ENCODE results near the gene FASN.

FASN gene

DNA sequence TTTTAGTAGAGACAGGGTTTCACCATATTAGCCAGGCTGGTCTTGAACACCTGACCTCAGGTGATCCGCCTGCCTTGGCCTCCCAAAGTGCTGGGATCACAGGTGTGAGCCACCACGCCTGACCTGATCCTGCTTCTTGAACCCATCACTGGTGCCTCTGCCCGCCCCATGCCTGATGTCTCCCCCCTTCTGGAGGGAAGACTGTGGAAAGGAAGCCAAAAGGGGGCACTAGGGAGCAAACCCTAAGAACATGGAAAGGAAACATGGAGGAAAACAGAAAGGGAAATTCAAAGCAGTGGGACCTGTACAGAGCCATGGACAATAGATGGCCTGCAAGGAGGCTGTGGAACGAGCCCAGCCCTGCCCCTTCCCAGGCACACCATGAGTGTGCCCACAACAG is 31.1 kb upstream of the FASN start:
- TF ChIP-seq CTCF (IDR thresholded peaks at IDR 0.05; ENCODE audit: borderline replicate concordance, insufficient read depth, low read depth, low read length) = no peak
- H3K4me3 ChIP-seq (ENCODE audit: low read depth, low read length) = no peak overlapping the region

DNA sequence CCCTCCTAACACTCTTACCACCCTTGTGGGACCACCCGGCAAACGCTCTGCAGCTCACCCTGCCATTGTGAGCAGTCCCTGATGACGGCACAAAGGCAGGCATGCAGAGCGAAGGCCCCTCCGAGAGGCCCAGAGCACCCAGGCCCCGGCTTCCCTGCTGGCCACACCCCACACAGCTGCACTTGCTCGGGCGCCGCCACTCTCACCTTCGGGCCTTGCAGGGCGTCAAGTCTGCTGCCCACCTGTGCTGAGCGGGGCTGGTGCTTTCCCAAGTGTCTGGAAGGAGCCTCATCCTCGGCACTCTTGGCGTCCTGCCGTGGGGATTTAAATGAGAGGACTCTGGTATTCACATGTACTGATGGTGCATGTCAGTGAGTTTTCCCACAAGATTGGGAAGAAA is 30.3 kb upstream of the FASN start:
- TF ChIP-seq CTCF (IDR thresholded peaks at IDR 0.05; ENCODE audit: borderline replicate concordance, insufficient read depth, low read depth, low read length) = no peak
- no peak overlapping the region for H3K4me3 ChIP-seq (ENCODE audit: low read depth, low read length)

- no peak overlapping the region for H3K4me3 ChIP-seq (ENCODE audit: low read depth, low read length)
- TF ChIP-seq CTCF (IDR thresholded peaks at IDR 0.05; ENCODE audit: borderline replicate concordance, insufficient read depth, low read depth, low read length) = no peak
These were observed 29.7 kb upstream of the FASN start for GRCh38 chr17:82127704-82128103.

DNA sequence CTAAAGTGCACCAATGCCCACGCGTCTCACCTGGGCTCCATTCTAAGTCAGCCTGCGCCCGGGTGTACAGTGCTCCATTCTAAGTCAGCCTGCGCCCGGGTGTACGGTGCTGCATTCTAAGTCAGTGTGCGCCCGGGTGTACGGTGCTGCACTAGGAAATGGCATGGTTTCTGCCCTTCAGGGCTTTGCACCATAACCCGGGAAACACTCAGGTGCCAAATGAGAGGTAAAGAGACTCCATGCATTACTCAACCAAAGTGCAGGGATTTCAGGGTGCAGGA is 29.2 kb upstream of the FASN start:
- H3K4me3 ChIP-seq (ENCODE audit: low read depth, low read length) = no peak overlapping the region
- TF ChIP-seq CTCF (IDR thresholded peaks at IDR 0.05; ENCODE audit: borderline replicate concordance, insufficient read depth, low read depth, low read length) = no peak

DNA sequence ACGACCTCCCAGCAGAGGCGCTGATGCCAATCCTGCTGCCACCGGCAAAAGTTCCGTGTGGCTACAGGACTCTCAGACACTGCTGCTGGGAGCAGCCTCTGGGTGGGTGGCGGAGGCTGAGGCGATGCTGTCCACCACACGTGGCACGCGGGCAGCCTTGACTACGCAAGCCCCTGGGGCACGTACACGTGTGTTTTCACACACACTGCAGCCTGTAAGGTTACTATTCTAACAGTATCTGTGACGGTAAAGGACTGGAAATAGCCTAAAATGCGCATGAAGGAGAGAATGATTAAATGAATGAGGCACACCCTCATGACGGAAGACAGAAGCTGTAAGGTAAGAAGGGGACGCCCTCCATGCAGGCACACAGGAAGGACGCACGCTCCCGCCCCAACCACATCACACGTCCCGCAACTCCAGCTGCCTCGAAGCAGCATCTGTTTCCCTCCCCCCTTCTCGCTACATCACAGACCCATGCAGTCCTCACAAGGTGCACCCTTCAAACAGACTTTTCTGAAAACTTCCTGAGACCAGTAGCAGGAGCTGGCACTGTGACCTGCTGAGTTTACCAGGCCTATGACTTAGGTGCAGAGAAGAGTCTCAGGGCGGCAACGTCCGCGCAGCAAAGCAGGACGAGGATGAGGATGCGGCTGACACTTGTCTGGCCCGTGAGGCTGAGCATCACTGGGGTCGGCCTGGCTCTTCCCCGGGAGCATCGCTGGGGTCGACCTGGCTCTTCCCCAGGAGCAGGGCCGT is 28.7 kb upstream of the FASN start:
- H3K4me3 ChIP-seq (ENCODE audit: low read depth, low read length) = no peak overlapping the region
- TF ChIP-seq CTCF (IDR thresholded peaks at IDR 0.05; ENCODE audit: borderline replicate concordance, insufficient read depth, low read depth, low read length) = no peak

GRCh38 chr17:82124101-82124500 is 26.1 kb upstream of the FASN start:
- no peak overlapping the region for H3K4me3 ChIP-seq (ENCODE audit: low read depth, low read length)
- TF ChIP-seq CTCF (IDR thresholded peaks at IDR 0.05; ENCODE audit: borderline replicate concordance, insufficient read depth, low read depth, low read length) = no peak

Data from GM12875 (cell line).